GM19193 (cell line): ENCODE data around the gene BSPRY.

Experiments
- POLR2A ChIP-seq: IDR thresholded peaks from 4 replicates; pipeline ENCODE4 v1.6.1; 2011; ENCODE audit not compliant: insufficient read depth, insufficient read length; ENCODE audit errors: extremely low read depth

The BSPRY gene

GRCh38 chr9:113375057-113376023 lies 26.0 kb downstream of the BSPRY start:
- TF ChIP-seq POLR2A: no peak

- peak; percentile 70 for TF ChIP-seq POLR2A
These were observed 27.6 kb downstream of the BSPRY start, which contains the start of gene HDHD3 for GRCh38 chr9:113376634-113377567. HDHD3 (minus strand) TSS chr9:113376986; CDS start chr9:113374354, 2,632 bp downstream.

GRCh38 chr9:113380869-113381378 lies 31.6 kb downstream of the BSPRY start:
- TF ChIP-seq POLR2A: no peak

GRCh38 chr9:113381909-113382411 lies 32.6 kb downstream of the BSPRY start:
- TF ChIP-seq POLR2A: no peak

GRCh38 chr9:113386571-113387393 lies 37.4 kb downstream of the BSPRY start:
- TF ChIP-seq POLR2A: no peak

- TF ChIP-seq POLR2A: no peak
These were observed 38.4 kb downstream of the BSPRY start for GRCh38 chr9:113387560-113388230.

- TF ChIP-seq POLR2A: no peak
These were observed 39.5 kb downstream of the BSPRY start for GRCh38 chr9:113388833-113389232.

- no peak for TF ChIP-seq POLR2A
These were observed 40.1 kb downstream of the BSPRY start for GRCh38 chr9:113389451-113389850.

GRCh38 chr9:113390192-113390960 lies 41.0 kb downstream of the BSPRY start:
- TF ChIP-seq POLR2A: no peak

GRCh38 chr9:113391917-113392316 lies 42.6 kb downstream of the BSPRY start:
- no peak for TF ChIP-seq POLR2A

GRCh38 chr9:113393281-113393680 lies 43.9 kb downstream of the BSPRY start:
- no peak for TF ChIP-seq POLR2A

- TF ChIP-seq POLR2A: no peak
These were observed 45.9 kb downstream of the BSPRY start for GRCh38 chr9:113395000-113395861.
